NCI-H2227 (cell line): Measurements from ENCODE around the gene SPATA22.
"Not testable (repeated sequence)": the region's sequence is repeated elsewhere in the genome, so short reads cannot be mapped to it uniquely, and the experiment has no call there.

ENCODE experiments used
- DNase-seq: peaks from one replicate; lab custom pipeline; 2025; ENCODE audit not compliant: unreplicated experiment; lab: John Stamatoyannopoulos, UW

SPATA22 gene

GRCh38 chr17:3474212-3474611 lies 2.6 kb upstream of the SPATA22 start:
- DNase-seq: no peak

- no peak for DNase-seq
These were observed 518 bp upstream of the SPATA22 start for GRCh38 chr17:3472137-3472536.

- no peak for DNase-seq
These were observed 2.1 kb downstream of the SPATA22 start for GRCh38 chr17:3469529-3469928.

- not testable (repeated sequence) for DNase-seq
These were observed 5.3 kb downstream of the SPATA22 start for GRCh38 chr17:3466355-3466754.

- no peak for DNase-seq
These were observed 23.5 kb downstream of the SPATA22 start for GRCh38 chr17:3448059-3448665.

GRCh38 chr17:3447625-3448024 lies 24.0 kb downstream of the SPATA22 start:
- no peak for DNase-seq

GRCh38 chr17:3440451-3440850 lies 31.2 kb downstream of the SPATA22 start:
- no peak for DNase-seq

- no peak for DNase-seq
These were observed 33.3 kb downstream of the SPATA22 start for GRCh38 chr17:3438368-3438767.

GRCh38 chr17:3433741-3434140 lies 37.9 kb downstream of the SPATA22 start, which contains the start of gene OR1E2:
TSS of gene OR1E2 (minus strand) at chr17:3433841. CDS start at chr17:3433841, 0 bp downstream.
- DNase-seq: no peak

- DNase-seq: not testable (repeated sequence)
These were observed 38.4 kb downstream of the SPATA22 start for GRCh38 chr17:3433215-3433614.

- DNase-seq: no peak
These were observed 53.4 kb downstream of the SPATA22 start for GRCh38 chr17:3418222-3418621.

- DNase-seq: no peak
These were observed 56.0 kb downstream of the SPATA22 start for GRCh38 chr17:3415610-3416009.

- not testable (repeated sequence) for DNase-seq
These were observed 59.4 kb downstream of the SPATA22 start for GRCh38 chr17:3412216-3412615.

- no peak for DNase-seq
These were observed 60.5 kb downstream of the SPATA22 start, which contains the start of gene OR3A3 for GRCh38 chr17:3411070-3411469. TSS of gene OR3A3 (plus strand) at chr17:3411370.

GRCh38 chr17:3403856-3404255 lies 67.8 kb downstream of the SPATA22 start:
- DNase-seq: not testable (repeated sequence)

- DNase-seq: no peak
These were observed 69.8 kb downstream of the SPATA22 start for GRCh38 chr17:3401786-3402185.

- DNase-seq: no peak
These were observed 71.6 kb downstream of the SPATA22 start for GRCh38 chr17:3400055-3400454.

- no peak for DNase-seq
These were observed 73.3 kb downstream of the SPATA22 start, which contains the start of gene OR1E1 for GRCh38 chr17:3398310-3398709. TSS of gene OR1E1 (minus strand) at chr17:3398410. CDS start at chr17:3398410, 0 bp downstream.

GRCh38 chr17:3397801-3398200 lies 73.8 kb downstream of the SPATA22 start:
- not testable (repeated sequence) for DNase-seq
